Fibroblast of skin of abdomen (primary cell): Measurements from ENCODE around the gene SLC39A13. TPM values are rescaled to one million over a fixed set of nuclear protein-coding genes. Genes with fewer than 3 reads are reported as not detected.

Source experiments
- DNase-seq: peaks from one replicate; pipeline ENCODE4 v3.0.0-alpha.2; 2013
- polyA plus RNA-seq, 2 experiments: library from polyadenylated mRNA; unstranded; fragments of 120-200 nt; gene quantifications; one replicate each; pipeline ENCODE4 v1.2.1, GENCODE V29; 2013; ENCODE audit not compliant: insufficient read length in 2 of 2

The SLC39A13 gene
- polyA plus RNA-seq (2013, experiment 1 of 2; ENCODE audit: insufficient read length), result 72.8 TPM
- polyA plus RNA-seq (2013, experiment 2 of 2; ENCODE audit: insufficient read length), result 77.6 TPM

GRCh38 chr11:47407746-47408590, at the start of gene SLC39A13:
SLC39A13 (plus strand) TSS chr11:47408590; CDS start chr11:47410095, 1,505 bp downstream.
- DNase-seq, result peak; percentile 96

GRCh38 chr11:47358731-47359051, 49.7 kb upstream of the SLC39A13 start:
- no peak for DNase-seq

DNA sequence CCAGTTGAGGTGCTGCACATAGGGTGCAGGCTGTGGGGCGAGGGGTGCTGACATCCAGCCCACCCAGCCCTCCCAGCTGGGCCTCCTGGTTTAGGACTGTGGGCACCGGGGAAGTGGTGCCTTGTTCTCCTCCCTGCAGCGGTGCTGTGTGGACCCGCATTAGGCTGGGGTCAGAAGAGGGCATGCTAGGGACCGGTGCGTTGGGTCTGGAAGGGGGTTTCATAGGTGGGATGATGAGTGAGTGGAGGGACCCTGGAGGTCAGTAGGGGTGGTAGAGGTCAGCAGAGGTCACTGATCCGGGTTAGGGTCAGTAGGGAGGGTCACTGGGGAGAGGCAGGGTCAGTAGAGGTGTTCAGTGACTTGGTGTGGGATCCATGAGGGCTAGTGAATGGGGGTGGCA, 49.2 kb upstream of the SLC39A13 start:
- DNase-seq, result no peak

DNA sequence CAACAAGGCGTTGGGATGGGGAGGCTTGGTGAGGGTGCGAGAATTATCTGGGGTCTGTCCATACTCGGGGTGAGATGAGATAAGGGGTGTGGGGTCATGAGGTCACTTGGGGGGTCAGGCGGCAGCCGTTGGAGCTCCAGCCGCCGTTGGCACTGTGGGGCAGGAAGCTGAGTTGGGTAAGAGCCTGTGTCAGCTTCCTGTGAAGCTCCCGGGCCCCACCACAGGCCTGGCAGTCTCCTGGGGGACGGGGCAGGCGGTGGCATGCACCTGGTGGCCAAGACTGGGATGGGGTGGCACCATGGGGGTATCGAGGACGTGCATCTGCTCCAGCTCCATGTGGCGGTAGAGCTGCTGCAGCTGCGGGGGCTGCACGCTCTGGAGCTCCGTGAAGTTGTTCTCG, 48.8 kb upstream of the SLC39A13 start:
- no peak for DNase-seq

- DNase-seq, result no peak
These were observed 48.0 kb upstream of the SLC39A13 start for GRCh38 chr11:47360341-47360740.

DNA sequence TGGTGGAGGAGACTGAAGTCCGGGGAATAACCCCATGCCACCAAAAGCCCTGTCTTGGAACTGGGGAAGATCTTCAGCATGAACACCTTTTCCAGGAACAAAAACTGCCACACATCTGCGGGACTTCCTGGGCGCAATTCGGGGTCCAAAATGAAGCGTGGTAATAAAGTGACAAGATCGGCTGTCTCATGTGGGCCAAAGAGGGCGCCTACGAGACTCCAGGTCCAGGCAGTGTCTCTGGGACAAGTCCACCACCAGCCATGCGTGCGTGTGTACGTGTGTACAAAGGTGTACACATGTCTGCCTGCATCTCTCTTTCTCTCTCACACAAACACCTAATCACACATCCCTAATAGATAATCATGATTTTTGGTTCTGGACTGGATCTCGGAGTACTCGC, 47.0 kb upstream of the SLC39A13 start:
- no peak for DNase-seq

GRCh38 chr11:47366020-47366490, 42.3 kb upstream of the SLC39A13 start:
- no peak for DNase-seq

GRCh38 chr11:47369676-47370075, 38.7 kb upstream of the SLC39A13 start:
- no peak for DNase-seq

GRCh38 chr11:47372422-47372821, 36.0 kb upstream of the SLC39A13 start:
- no peak for DNase-seq

GRCh38 chr11:47373876-47374719, 34.3 kb upstream of the SLC39A13 start:
- DNase-seq, result peak; percentile 67

GRCh38 chr11:47374720-47375019, 33.7 kb upstream of the SLC39A13 start:
- no peak for DNase-seq

DNA sequence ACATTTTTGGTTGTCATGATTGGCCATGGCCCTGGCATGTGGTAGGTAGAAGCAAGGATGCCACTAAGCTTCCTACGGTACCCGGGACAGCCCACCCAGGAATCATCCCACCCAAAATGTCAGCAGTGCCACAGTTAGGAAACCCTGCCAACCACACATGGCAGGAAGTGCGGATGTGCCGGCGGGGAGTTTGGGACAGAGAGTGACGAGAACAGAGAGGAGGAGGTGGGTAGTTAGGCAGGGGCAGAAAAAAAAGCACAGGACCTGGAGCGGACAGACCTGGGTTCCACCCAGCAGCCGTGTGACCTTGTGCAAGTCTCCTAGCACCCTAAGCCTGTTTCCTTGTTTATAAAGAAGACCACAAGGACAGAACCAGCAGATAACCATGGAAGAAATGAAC, 33.4 kb upstream of the SLC39A13 start:
- no peak for DNase-seq

DNA sequence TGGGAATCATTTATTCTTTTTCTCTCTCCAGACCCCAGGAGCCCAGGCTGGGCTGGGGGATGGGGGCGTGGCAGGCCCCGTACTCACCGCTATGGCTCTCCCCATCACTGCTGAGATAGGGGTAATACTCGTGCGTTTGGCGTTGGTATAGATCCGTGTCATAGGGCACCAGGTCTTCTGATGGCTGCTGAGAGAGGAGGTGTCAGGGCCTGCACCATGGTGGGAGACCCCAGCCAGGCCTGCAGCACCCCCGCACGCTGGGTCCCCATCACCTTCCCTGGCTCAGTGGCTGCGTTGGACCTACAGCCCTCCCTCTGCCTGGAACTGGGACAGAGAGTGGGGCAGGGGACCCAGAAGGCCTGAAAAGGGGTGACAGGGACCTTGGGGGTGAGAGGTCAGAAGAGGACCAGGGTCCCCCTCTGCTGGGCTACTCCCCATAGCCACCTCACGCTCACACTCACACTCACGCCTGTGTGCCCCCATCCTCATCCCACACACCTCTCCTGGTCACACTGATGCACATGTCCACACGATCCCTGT, 32.8 kb upstream of the SLC39A13 start:
- no peak for DNase-seq

DNA sequence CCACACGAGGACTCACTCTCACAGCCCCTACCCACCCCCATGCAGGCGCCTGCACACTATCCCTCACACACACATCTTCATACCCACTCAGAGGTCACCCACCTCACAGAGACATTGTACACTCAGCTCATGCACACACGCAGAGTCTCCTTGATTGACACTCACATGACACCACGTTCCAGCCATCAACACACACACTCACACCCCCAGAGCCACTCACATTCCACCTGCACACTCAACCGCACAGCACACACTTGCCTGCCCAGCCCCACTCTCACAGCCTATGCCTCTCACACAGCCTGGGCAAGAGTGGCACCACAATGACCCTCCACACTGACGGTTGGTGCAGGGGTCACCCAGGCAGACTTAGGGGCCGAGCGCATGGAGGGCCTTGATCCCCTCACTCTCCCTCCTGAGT, 32.3 kb upstream of the SLC39A13 start:
- DNase-seq, result no peak

- no peak for DNase-seq
These were observed 31.6 kb upstream of the SLC39A13 start for GRCh38 chr11:47376525-47377371.

DNA sequence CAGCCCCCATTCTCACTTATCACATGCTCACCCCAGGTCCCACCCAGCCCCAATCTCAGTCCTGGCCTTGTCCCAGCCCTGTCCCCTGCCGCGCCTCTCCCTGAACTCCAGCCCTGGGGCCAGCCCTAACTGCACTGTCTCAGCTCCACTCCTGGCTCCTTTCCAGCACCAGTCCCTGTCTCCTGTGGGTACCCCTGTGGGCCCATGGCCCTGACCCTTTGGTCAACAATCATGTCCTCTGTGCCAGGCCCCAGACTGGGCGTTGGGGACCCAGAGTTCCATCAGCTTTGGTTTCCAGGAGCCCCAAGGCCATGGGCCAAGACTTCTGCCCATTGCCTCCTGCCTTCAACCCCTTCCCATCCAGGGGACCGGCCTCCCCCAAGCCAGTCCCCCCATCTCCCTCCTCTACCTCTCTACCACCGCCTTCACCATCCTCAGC, 30.8 kb upstream of the SLC39A13 start:
- DNase-seq, result no peak

DNA sequence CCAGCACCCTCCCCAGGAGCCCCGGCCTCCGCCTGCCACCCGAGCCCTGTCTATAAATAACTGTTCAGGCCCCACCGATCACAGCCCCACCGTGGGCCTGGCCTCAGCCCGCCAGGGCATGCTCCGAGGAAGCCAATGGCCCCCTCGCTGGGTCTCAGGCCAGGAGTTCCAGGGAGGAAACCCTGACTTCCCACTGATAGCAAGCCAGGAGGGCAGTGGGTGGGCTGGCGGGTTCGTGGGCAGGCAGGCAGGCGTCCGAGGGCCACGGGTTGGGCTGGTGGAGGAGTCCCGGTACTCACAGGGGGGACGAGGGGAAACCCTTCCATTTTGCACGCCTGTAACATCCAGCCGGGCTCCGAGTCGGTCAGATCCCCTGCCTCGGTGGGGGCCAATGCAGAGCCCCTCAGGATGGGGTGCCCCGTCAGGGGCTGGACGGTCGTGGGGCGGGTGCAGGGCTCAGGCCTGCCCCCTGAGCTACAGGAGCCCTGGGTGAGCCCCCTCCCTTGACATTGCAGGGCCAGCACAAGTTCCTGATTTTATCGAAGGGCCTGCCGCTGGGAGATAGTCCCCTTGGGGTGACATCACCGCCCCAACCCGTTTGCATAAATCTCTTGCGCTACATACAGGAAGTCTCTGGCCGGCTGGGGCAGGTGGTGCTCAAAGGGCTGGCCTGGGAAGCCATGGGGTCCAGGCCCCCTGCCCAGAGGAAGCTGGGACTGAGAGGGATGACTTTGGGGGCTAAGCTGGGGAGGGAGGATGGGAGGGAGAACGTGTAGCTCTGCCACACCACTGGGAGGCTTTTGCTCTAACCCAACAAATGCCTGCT, 30.2 kb upstream of the SLC39A13 start, which contains the start of gene SPI1:
SPI1 (minus strand) TSS at position 538 of the 826 bp plus-strand sequence; CDS start at position 344, 194 bp downstream.
- no peak for DNase-seq

GRCh38 chr11:47378836-47379170, 29.6 kb upstream of the SLC39A13 start:
- no peak for DNase-seq

GRCh38 chr11:47379317-47379716, 29.1 kb upstream of the SLC39A13 start:
- no peak for DNase-seq

DNA sequence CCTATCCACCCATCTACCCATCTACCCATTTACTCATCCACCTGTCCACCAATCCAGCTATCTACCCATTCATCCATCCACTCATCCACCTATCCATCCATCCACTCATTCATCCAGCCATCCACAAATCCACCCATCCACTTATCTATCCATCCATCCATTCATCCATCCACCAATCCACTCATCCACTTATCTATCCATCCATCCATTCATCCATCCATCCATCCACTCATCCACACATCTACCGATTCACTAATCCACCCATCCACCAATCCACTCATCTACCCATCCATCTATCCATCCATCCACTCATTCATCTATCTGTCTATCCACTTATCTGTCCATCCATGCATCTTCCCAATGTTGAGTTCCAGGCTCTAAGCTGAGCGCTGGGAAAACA, 28.3 kb upstream of the SLC39A13 start:
- DNase-seq, result no peak

DNA sequence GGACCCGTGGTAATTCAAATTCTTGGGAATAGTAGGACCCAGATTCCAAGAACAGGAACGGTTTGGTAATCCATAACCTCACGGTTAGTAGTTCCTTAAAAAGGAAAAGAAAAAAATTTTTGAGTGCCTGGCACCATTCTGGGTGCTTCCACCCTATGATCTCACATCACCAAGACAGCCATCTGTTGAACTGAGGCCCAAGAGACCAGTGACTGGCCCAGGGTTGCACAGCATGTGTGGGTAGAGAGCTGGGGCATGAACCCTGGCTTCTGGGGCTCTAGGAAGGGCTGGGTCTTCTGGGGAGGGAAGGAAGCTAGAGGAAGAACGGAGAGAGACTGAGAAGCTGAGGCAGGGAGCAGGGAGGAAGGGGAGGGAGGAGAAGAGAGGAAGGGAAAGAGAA, 25.3 kb upstream of the SLC39A13 start:
- DNase-seq, result no peak
